ENCODE measurements around the gene GMFB.

- TF ChIP-seq CTCF (IDR thresholded peaks at IDR 0.05) (no peak), POLR2A (IDR thresholded peaks at IDR 0.05) (no peak)
These were observed 16.5 kb downstream of the GMFB start for GRCh38 chr14:54472315-54472714.
